AG04450 (cell line): ENCODE measurements around the gene SLC35F1. TPM values are rescaled to one million over a fixed set of nuclear protein-coding genes. Genes with fewer than 3 reads are reported as not detected.

Experiments
- CTCF ChIA-PET: fragments of 300-600, 350-600 bp; formaldehyde crosslinking; extraction: SDS; loops from one replicate; lab custom pipeline; 2022; ENCODE audit warnings: antibody characterized with exemption, inconsistent platforms; lab: Charles Lee
- POLR2A ChIA-PET: fragments of 350-600 bp; formaldehyde crosslinking; extraction: SDS; loops from one replicate; lab custom pipeline; 2021; ENCODE audit warnings: antibody characterized with exemption, inconsistent platforms; lab: Yijun Ruan, JAX
- DNase-seq: peaks from one replicate; pipeline ENCODE4 v3.0.0-alpha.2; 2011; ENCODE audit warnings: low read depth, low spot score
- H3K27ac ChIP-seq: one replicate; pipeline ENCODE4 v1.5.1; 2012; ENCODE audit warnings: low read depth, low read length, control low read depth
- H3K27me3 ChIP-seq: one replicate; pipeline ENCODE4 v1.6.0; 2012; ENCODE audit warnings: low read length; ENCODE audit not compliant: control insufficient read depth, insufficient read depth
- H3K4me3 ChIP-seq: 2 replicates; pipeline ENCODE4 v1.5.1; 2011; ENCODE audit warnings: mild to moderate bottlenecking, low read depth, low read length, control low read depth
- H3K9me3 ChIP-seq: 2 replicates; pipeline ENCODE4 v1.5.1; 2012; ENCODE audit warnings: low read length; ENCODE audit not compliant: control insufficient read depth, insufficient read depth
- CTCF ChIP-seq: IDR thresholded peaks from 2 replicates; pipeline ENCODE4 v1.5.1; 2011; ENCODE audit warnings: low read depth, low read length, control low read depth, inconsistent platforms
- polyA plus RNA-seq: library from polyadenylated mRNA; depleted of rRNA; stranded (reverse); fragments of >200 nt; gene quantifications from 2 replicates; pipeline ENCODE4 v1.2.3, GENCODE V29; 2011

SLC35F1 gene
- polyA plus RNA-seq, 1 experiment, result 0.14 TPM

- TF ChIP-seq CTCF, result no peak
- Histone ChIP-seq H3K4me3 (no peak overlapping the region), H3K9me3 (no peaks in the 10 kb centered on the region), H3K27ac (no peak overlapping the region), H3K27me3 (no peaks in the 10 kb centered on the region)
- ChIA-PET POLR2A (no interaction called here), CTCF (no interaction called here)
- DNase-seq, result no peak
Observed at GRCh38 chr6:118304321-118304720, 397.3 kb downstream of the SLC35F1 start.

- CTCF ChIA-PET, result no interaction called here
- Histone ChIP-seq H3K4me3 (no peak overlapping the region), H3K27me3 (no peaks in the 10 kb centered on the region), H3K9me3 (no peaks in the 10 kb centered on the region), H3K27ac (no peak overlapping the region)
- TF ChIP-seq CTCF, result no peak
- POLR2A ChIA-PET, result no interaction called here
- DNase-seq, result no peak
Observed at GRCh38 chr6:118305081-118305480, 398.0 kb downstream of the SLC35F1 start.

GRCh38 chr6:118306392-118307238 lies 399.6 kb downstream of the SLC35F1 start:
- ChIA-PET POLR2A (no interaction called here), CTCF (no interaction called here)
- Histone ChIP-seq H3K9me3 (no peaks in the 10 kb centered on the region), H3K4me3 (no peak overlapping the region), H3K27me3 (no peaks in the 10 kb centered on the region), H3K27ac (no peak overlapping the region)
- DNase-seq, result no peak
- TF ChIP-seq CTCF, result no peak

- Histone ChIP-seq H3K4me3 (no peak overlapping the region), H3K27ac (no peak overlapping the region), H3K27me3 (no peaks in the 10 kb centered on the region), H3K9me3 (no peaks in the 10 kb centered on the region)
- no peak for TF ChIP-seq CTCF
- POLR2A ChIA-PET, result no interaction called here
- CTCF ChIA-PET, result interaction anchor here (0.7 kb wide), 1 partner anchor 98 kb away, joined by 3 read pairs; no protein-coding TSS in a partner anchor
- no peak for DNase-seq
Observed at GRCh38 chr6:118307581-118307980, 400.5 kb downstream of the SLC35F1 start.

- no peak overlapping the region for H3K27ac ChIP-seq
- CTCF ChIA-PET, result interaction anchor here (1.1 kb wide), 1 partner anchor 25 kb away, joined by 5 read pairs; no protein-coding TSS in a partner anchor
- POLR2A ChIA-PET, result no interaction called here
- H3K4me3 ChIP-seq, result no peak overlapping the region
- no peaks in the 10 kb centered on the region for H3K27me3 ChIP-seq
- H3K9me3 ChIP-seq, result no peaks in the 10 kb centered on the region
- TF ChIP-seq CTCF, result no peak
- DNase-seq, result no peak
Observed at GRCh38 chr6:118309337-118310093, 402.5 kb downstream of the SLC35F1 start.
